Activated naive CD8-positive, alpha-beta T cell treated with anti-CD3 and anti-CD28 coated beads for 36 hours (primary cell): Measurements from ENCODE around the gene PGAM5. TPM values are rescaled to one million over a fixed set of nuclear protein-coding genes. Genes with fewer than 3 reads are reported as not detected.

Experiments
- DNase-seq: peaks from one replicate; pipeline ENCODE4 v3.0.0; 2021
- H3K27ac Mint-ChIP-seq: one replicate; pipeline ENCODE4 v1.8.0; 2022; ENCODE audit warnings: mild to moderate bottlenecking, moderate library complexity, mixed read lengths
- H3K27me3 Mint-ChIP-seq: one replicate; pipeline ENCODE4 v1.8.0; 2022; ENCODE audit warnings: mild to moderate bottlenecking, mixed read lengths
- H3K36me3 Mint-ChIP-seq: one replicate; pipeline ENCODE4 v1.8.0; 2021; ENCODE audit warnings: mild to moderate bottlenecking, mixed read lengths
- H3K4me1 Mint-ChIP-seq: one replicate; pipeline ENCODE4 v1.8.0; 2021; ENCODE audit warnings: mixed read lengths
- H3K4me3 Mint-ChIP-seq: one replicate; pipeline ENCODE4 v1.8.0; 2022; ENCODE audit warnings: mild to moderate bottlenecking, moderate library complexity, mixed read lengths
- H3K9me3 Mint-ChIP-seq: one replicate; pipeline ENCODE4 v1.8.0; 2022; ENCODE audit warnings: mixed read lengths
- total RNA-seq, 2 experiments: library from RNA; stranded (reverse); gene quantifications; one replicate each; pipeline ENCODE4 v1.2.3, GENCODE V29; 2021

Gene PGAM5
- total RNA-seq, 2 experiments from 2014 or later, result 102 to 105 TPM

- Mint-ChIP-seq H3K9me3 (no peaks in the 10 kb centered on the region), H3K4me3 (peak overlapping the region; percentile 40), H3K27ac (peak overlapping the region; percentile 85), H3K36me3 (peaks cover 31% of the 10 kb centered on the region), H3K4me1 (peaks cover 53% of the 10 kb centered on the region), H3K27me3 (peaks cover 5% of the 10 kb centered on the region)
- DNase-seq, result peak; percentile 52
These were observed 60.6 kb downstream of the PGAM5 start for GRCh38 chr12:132771126-132771838.

Other genes with a start within 250 kb of the PGAM5 start
- gene FBRSL1, start 220.7 kb upstream of the PGAM5 start, total RNA-seq, result 10 to 100 TPM; 53.1 to 55.9 TPM
- gene LRCOL1, start 100.3 kb upstream of the PGAM5 start, total RNA-seq, result not detected
- not detected for gene P2RX2, start 92.1 kb upstream of the PGAM5 start, total RNA-seq
- 100 to 1,000 TPM; 117 to 123 TPM for gene POLE, start 23.5 kb upstream of the PGAM5 start, total RNA-seq
- gene PXMP2, start 23.3 kb upstream of the PGAM5 start, total RNA-seq, result 10 to 100 TPM; 18.3 to 19.0 TPM
- 10 to 100 TPM; 84.5 to 84.8 TPM for gene ANKLE2, start 51.0 kb downstream of the PGAM5 start, total RNA-seq
- 10 to 100 TPM; 51.5 to 57.2 TPM for gene GOLGA3, start 118.0 kb downstream of the PGAM5 start, total RNA-seq
- gene CHFR, start 176.8 kb downstream of the PGAM5 start, total RNA-seq, result 10 to 100 TPM; 47.9 to 48.6 TPM
- 1 to 10 TPM; 4.2 to 5.1 TPM for gene ZNF605, start 245.5 kb downstream of the PGAM5 start, total RNA-seq